Esophagus squamous epithelium (tissue), 4 donors: ENCODE measurements around the gene FJX1.

Experiments used
- CTCF ChIP-seq, 6 experiments: fragments of 450-650 bp in 4 of 6; fragments of 200-600 bp in 2 of 6; sonication (generic) in 2 of 6; IDR thresholded peaks; one replicate each; pipeline ENCODE4 v1.5.1; 2016 to 2019; ENCODE audit warnings: antibody characterized with exemption in 6 of 6, mild to moderate bottlenecking in 4 of 6, moderate library complexity in 4 of 6
- POLR2A ChIP-seq, 4 donors: fragments of 450-650 bp; IDR thresholded peaks; one replicate each; pipeline ENCODE4 v1.6.1; 2017; ENCODE audit warnings: antibody characterized with exemption in 4 of 4, mild to moderate bottlenecking in 4 of 4, moderate library complexity in 3 of 4

DNA sequence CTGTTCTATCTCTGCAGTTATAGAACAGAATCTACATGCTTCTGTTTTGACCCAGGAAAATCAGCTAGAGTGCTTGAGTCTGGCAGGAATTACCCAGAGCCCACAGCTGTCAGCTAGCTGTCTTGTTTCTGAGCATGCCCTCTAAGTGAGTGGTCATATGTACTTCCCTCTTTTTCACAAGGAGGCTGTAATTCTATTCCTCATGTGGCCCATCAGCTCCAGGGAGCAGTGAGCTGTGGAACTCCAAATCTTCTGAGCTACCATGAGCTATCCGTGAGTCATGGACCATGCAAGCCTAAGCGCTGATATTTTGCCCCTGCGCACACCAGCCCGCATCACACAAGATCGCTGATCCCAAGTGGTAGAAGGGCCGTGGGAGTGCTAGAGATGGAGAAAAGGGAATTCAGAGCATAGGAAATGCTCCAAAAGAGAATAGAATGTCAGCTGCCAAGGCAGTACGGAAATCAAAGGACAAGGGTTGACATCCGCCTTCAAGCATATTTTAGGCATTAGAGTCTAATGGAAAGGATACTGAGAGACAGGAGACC lies 5.4 kb downstream of the FJX1 start:
- TF ChIP-seq POLR2A (IDR thresholded peaks at IDR 0.05) (no peak), CTCF (IDR thresholded peaks at IDR 0.05) (no peak)
